HG03521 (cell line): ENCODE results near the gene ADH4.
A peak's percentile ranks its signal among the peaks of the same experiment; 100 is the strongest.
"Not testable (repeated sequence)": the region's sequence is repeated elsewhere in the genome, so short reads cannot be mapped to it uniquely, and the experiment has no call there.

ENCODE experiments used
- ATAC-seq: cut with Tn5 transposase; IDR thresholded peaks from one replicate; pipeline ENCODE4 v1.9.1; 2021; ENCODE audit warnings: mild to moderate bottlenecking, moderate library complexity; ENCODE audit not compliant: unreplicated experiment

ADH4 gene

DNA sequence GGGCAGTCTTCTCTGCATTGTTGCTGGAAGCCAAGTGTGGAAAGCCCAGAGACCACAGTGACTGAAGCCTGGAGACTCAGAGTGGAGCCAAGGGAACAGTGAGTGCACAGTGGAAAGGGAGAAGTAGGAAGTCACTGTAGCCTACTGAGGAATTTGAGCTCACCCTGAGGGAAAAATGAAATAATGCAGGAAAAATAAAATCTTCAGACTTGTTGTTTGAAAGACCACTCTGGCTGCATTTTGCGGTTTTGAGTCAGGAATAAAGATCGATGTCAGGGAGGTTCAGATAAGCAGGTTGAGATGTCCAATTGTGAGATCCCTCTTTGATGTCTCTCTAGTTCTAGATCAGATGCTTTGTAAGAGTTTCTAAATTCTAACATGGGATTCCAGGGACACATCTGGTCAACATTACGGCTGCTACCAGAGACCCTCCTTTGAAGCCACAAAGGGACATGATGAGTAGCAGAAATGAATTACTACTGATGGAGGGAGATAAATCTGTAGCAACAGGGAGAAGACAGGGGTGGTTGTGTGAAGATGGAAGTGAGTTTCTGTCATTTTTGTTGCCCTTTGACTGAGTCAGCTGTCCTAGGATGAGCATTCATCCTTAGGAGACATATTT lies 8.4 kb downstream of the ADH4 start:
- no peak for ATAC-seq

DNA sequence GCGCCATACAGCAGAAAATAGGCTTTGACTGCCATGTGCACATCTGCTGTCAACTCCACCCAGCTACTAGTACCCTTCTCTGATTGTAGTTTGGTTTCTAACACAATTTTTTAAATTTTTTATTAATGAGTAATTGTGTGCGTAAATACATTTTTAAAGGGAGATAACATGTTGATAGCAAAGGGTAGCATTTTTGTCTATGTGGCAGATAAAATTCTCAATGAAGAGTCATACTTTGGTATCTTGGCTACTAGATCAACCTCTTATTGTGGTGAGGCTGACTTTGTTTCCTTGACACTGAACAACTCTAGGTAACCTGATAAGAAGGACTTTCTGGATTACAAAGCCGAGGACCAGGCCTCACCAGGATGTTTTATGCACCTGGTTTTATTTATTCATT lies 9.5 kb downstream of the ADH4 start:
- ATAC-seq, result no peak

DNA sequence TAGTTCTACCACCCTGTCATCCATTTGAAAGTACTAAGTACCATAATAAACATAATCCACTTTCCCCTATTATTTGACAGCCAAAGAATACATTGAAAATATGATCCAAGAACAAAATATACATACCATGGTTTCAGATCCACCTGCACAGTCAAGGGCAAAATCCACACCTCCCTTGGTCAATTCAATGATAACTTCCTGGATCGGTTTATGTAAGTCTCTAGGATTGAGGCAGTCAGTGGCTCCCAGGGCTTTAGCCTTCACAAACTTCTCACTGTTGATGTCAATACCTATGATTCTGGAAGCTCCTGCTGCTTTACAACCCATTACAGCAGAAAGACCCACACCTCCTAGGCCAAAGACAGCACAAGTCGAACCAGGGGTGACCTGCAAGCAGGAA lies 12.7 kb downstream of the ADH4 start:
- ATAC-seq, result no peak

- no peak for ATAC-seq
These were observed 17.7 kb downstream of the ADH4 start for GRCh38 chr4:99126376-99126775.

GRCh38 chr4:99121008-99121407 lies 23.1 kb downstream of the ADH4 start:
- no peak for ATAC-seq

GRCh38 chr4:99120501-99120900 lies 23.6 kb downstream of the ADH4 start:
- no peak for ATAC-seq

- no peak for ATAC-seq
These were observed 26.0 kb downstream of the ADH4 start for GRCh38 chr4:99117876-99118693.

DNA sequence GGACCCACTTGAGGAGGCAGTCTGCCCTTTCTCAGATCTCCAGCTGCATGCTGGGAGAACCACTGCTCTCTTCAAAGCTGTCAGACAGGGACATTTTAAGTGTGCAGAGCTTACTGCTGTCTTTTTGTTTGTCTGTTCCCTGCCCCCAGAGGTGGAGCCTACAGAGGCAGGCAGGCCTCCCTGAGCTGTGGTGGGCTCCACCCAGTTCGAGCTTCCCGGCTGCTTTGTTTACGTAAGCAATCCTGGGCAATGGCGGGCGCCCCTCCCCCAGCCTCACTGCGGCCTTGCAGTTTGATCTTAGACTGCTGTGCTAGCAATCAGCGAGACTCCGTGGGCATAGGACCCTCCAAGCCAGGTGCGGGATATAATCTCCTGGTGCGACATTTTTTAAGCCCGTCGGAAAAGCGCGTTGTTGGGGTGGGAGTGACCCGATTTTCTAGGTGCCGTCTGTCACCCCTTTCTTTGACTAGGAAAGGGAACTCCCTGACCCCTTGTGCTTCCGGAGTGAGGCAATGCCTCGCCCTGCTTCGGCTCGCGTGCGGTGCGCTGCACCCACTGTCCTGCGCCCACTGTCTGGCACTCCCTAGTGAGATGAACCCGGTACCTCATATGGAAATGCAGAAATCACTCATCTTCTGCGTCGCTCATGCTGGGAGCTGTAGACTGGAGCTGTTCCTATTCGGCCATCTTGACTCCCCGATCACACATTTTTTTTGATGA lies 26.8 kb downstream of the ADH4 start:
- ATAC-seq, result not testable (repeated sequence)

- ATAC-seq, result not testable (repeated sequence)
These were observed 34.8 kb downstream of the ADH4 start for GRCh38 chr4:99109286-99109685.

- no peak for ATAC-seq
These were observed 39.9 kb downstream of the ADH4 start for GRCh38 chr4:99104153-99104552.

DNA sequence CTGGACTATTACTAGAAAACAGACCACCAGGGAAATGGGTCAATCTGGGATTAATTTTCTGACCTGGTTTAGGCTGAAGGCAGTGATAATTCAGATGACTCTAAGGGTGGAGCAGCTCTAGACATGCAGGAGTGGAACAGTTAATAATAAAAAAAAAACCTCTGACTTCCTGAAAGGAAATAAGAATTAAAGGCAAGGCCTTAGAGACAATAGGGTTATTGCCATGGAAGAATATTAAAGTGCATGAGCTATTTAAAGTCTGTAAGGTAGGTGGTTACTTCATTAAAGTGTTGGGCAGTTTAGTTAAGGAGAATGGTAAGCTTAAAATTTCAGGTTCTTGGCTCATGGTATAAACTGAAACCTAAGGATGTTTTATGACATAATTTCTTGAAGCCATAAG lies 40.9 kb downstream of the ADH4 start:
- ATAC-seq, result no peak

DNA sequence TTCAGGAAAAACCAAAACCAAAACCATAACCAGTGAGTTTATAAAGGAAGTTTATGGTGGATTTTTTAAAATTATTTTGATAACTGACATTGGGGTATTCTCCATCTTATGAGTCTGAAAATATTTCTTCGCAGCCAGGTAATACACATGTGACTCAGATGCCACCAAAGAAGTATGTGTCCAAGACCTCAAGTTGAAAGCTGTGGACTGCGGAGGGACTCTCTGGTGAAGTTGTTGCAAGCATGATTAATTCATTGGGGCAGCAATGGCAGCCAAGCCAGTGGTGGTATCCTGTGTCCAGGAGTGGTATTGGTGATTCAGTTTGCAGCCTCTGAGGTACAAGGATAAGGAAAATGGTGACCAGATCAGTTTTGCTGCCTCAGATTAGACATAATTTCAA lies 41.5 kb downstream of the ADH4 start:
- ATAC-seq, result no peak

DNA sequence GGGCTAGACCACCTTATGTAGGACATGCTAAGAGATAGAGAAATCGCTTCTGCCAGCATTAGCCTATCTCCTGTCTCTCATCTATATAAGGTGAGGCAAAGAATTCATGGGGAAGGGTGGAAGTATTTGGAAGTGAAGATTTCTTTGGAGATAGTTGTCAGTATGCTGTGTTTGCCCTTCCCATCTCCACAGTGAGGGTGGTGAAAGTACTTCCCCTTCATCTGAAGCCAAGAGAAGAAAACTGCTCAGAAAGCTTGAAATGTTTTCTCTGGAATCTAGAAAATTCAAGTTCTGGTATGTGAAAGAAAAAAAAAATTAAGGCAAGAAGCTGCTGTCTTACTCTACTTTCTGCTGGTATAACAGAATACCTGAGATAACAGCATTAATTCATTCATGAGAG lies 43.2 kb downstream of the ADH4 start:
- no peak for ATAC-seq

DNA sequence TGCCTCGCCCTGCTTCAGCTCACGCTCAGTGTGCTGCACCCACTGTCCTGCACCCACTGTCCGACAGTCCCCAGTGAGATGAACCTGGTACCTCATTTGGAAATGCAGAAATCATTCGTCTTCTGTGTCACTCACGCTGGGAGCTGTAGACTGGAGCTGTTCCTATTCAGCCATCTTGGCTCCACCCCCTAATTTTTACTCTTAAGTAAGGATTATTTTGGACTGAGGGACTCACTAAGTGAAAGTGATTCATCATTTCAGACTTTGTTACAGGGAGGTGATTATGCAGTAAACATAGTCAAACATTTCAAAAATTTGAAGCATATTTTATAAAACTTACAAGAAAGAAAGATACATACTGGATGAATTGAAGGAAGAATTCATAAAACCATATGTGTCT lies 44.3 kb downstream of the ADH4 start:
- not testable (repeated sequence) for ATAC-seq

DNA sequence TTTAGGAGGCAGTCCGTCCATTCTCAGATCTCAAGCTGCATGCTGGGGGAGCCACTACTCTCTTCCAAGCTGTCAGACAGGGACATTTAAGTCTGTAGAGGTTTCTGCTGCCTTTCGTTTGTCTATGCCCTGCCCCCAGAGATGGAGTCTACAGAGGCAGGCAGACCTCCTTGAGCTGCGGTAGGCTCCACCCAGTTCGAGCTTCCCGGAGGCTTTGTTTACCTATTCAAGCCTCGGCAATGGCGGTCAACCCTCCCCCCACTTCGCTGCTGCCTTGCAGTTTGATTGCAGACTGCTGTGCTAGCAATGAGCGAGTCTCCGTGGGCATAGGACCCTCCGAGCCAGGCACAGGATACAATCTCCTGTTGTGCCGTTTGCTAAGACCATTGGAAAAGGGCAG lies 44.8 kb downstream of the ADH4 start:
- no peak for ATAC-seq

- ATAC-seq, result not testable (repeated sequence)
These were observed 52.3 kb downstream of the ADH4 start for GRCh38 chr4:99091841-99092240.

DNA sequence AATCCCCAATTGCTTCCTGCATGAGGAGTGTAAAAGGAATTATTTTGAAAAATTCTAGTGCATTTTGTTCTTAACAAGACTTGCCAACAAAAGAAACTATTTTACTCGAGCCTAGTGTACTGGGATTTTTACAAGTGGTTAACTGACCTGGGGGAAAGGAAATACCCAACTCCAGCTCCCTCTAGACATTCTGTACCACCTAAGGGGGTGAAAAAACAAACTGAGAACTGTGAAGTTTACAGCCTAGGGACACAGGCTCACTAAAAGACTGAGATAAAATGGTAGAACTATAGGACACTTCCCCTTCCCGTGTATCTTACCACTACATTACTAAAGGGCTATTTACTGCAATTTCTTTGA lies 52.9 kb downstream of the ADH4 start:
- no peak for ATAC-seq

GRCh38 chr4:99090481-99091215 lies 53.4 kb downstream of the ADH4 start:
- no peak for ATAC-seq

GRCh38 chr4:99088481-99089365 lies 55.4 kb downstream of the ADH4 start, which contains the start of gene ADH5:
Gene ADH5 (minus strand): TSS chr4:99088788. CDS start chr4:99088700, 88 bp downstream.
- ATAC-seq, result peak; percentile 94

DNA sequence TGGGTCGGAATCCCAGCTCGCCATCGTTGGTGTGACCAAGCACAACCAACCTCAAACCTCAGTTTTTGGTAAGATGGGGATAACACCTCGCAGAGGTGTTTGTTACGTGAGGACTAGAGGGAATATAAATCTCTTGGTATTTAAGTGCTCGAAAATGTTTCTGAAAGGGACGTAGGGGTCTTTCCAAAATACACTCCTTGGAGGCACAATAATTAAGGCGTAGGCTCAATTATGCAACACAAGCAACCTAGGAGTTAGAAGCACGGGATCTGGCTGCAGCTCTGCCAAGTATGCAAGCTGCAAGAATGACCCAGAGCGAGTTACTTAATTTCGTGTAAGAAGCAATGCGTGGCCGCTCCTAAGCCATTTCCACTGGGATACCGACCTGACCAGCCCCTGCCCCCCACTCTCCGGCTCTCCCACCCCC lies 56.1 kb downstream of the ADH4 start:
- peak; percentile 14 for ATAC-seq
